HEK293 (cell line): ENCODE data around the gene ZNF488.

Source experiments
- CTCF ChIA-PET: fragments of 350-600 bp; formaldehyde crosslinking; extraction: SDS; loops from one replicate; lab custom pipeline; 2021; ENCODE audit warnings: antibody characterized with exemption; lab: Yijun Ruan, JAX
- POLR2A ChIA-PET: fragments of 300-600 bp; formaldehyde crosslinking; extraction: SDS; loops from one replicate; lab custom pipeline; 2020; ENCODE audit warnings: antibody characterized with exemption, inconsistent platforms; lab: Yijun Ruan, JAX
- H3K27ac ChIP-seq: fragments of 200-500 bp; sonication (Bioruptor generic); 2 replicates; pipeline ENCODE4 v1.5.1; 2014; ENCODE audit warnings: low read depth, low read length, control low read depth, inconsistent platforms; ENCODE audit errors: extremely low read depth
- H3K36me3 ChIP-seq, 2 experiments: fragments of 200-500 bp in 1 of 2; sonication (Bioruptor generic) in 1 of 2; 1 replicate in 1 of 2; 2 replicates in 1 of 2; pipeline ENCODE4 v1.5.1; 2014 to 2017; ENCODE audit warnings: inconsistent platforms in 2 of 2, low read length in 2 of 2; ENCODE audit not compliant: control insufficient read depth in 2 of 2, insufficient read depth in 1 of 2
- H3K4me1 ChIP-seq: fragments of 200-500 bp; sonication (Bioruptor generic); 2 replicates; pipeline ENCODE4 v1.5.1; 2014; ENCODE audit warnings: mild to moderate bottlenecking, low read length, inconsistent platforms; ENCODE audit not compliant: control insufficient read depth, insufficient read depth
- H3K4me3 ChIP-seq: 2 replicates; pipeline ENCODE4 v1.5.1; 2011; ENCODE audit warnings: low read depth, mild to moderate bottlenecking, control low read depth, low read length, moderate library complexity
- H3K9me3 ChIP-seq: fragments of 200-500 bp; sonication (Bioruptor generic); 2 replicates; pipeline ENCODE4 v1.5.1; 2014; ENCODE audit warnings: low read depth, low read length, inconsistent platforms; ENCODE audit not compliant: control insufficient read depth, insufficient read depth
- BCL11B ChIP-seq: fragments of 450-650 bp; formaldehyde crosslinking; IDR thresholded peaks from 2 replicates; pipeline ENCODE4 v1.5.1; 2016; ENCODE audit warnings: low read depth, missing biosample characterization, missing genetic modification characterization
- PRDM2 ChIP-seq: fragments of 450-650 bp; formaldehyde crosslinking; IDR thresholded peaks from 2 replicates; pipeline ENCODE4 v1.5.1; 2016; ENCODE audit warnings: missing biosample characterization, missing genetic modification characterization, borderline replicate concordance
- PRDM6 ChIP-seq: fragments of 450-650 bp; formaldehyde crosslinking; IDR thresholded peaks from 2 replicates; pipeline ENCODE4 v1.5.1; 2017; ENCODE audit warnings: missing biosample characterization, missing genetic modification characterization
- SCRT1 ChIP-seq: fragments of 450-650 bp; formaldehyde crosslinking; IDR thresholded peaks from 2 replicates; pipeline ENCODE4 v1.5.1; 2016; ENCODE audit warnings: missing biosample characterization, missing genetic modification characterization, borderline replicate concordance
- SCRT2 ChIP-seq: fragments of 450-650 bp; formaldehyde crosslinking; IDR thresholded peaks from 2 replicates; pipeline ENCODE4 v1.5.1; 2016; ENCODE audit warnings: missing biosample characterization, missing genetic modification characterization
- SP3 ChIP-seq: fragments of 450-650 bp; formaldehyde crosslinking; IDR thresholded peaks from 2 replicates; pipeline ENCODE4 v1.5.1; 2016; ENCODE audit warnings: missing biosample characterization, missing genetic modification characterization
- ZBTB1 ChIP-seq: fragments of 450-650 bp; formaldehyde crosslinking; IDR thresholded peaks from 2 replicates; pipeline ENCODE4 v1.5.1; 2016; ENCODE audit warnings: missing biosample characterization, missing genetic modification characterization
- ZBTB17 ChIP-seq: fragments of 450-650 bp; formaldehyde crosslinking; IDR thresholded peaks from 2 replicates; pipeline ENCODE4 v1.5.1; 2016; ENCODE audit warnings: missing biosample characterization, missing genetic modification characterization
- ZEB2 ChIP-seq: fragments of 450-650 bp; formaldehyde crosslinking; IDR thresholded peaks from 2 replicates; pipeline ENCODE4 v1.5.1; 2016; ENCODE audit warnings: missing biosample characterization, missing genetic modification characterization
- ZFP69B ChIP-seq: fragments of 450-650 bp; formaldehyde crosslinking; IDR thresholded peaks from 2 replicates; pipeline ENCODE4 v1.5.1; 2016; ENCODE audit warnings: missing biosample characterization, missing genetic modification characterization
- ZNF157 ChIP-seq: fragments of 450-650 bp; formaldehyde crosslinking; IDR thresholded peaks from 2 replicates; pipeline ENCODE4 v1.5.1; 2016; ENCODE audit warnings: missing biosample characterization, missing genetic modification characterization
- ZNF184 ChIP-seq: fragments of 450-650 bp; IDR thresholded peaks from 2 replicates; pipeline ENCODE4 v1.5.1; 2018; ENCODE audit warnings: missing biosample characterization, mild to moderate bottlenecking, missing genetic modification characterization
- ZNF19 ChIP-seq: fragments of 450-650 bp; formaldehyde crosslinking; IDR thresholded peaks from 2 replicates; pipeline ENCODE4; 2016; ENCODE audit warnings: missing biosample characterization, missing genetic modification characterization, low read depth
- ZNF211 ChIP-seq: fragments of 450-650 bp; formaldehyde crosslinking; IDR thresholded peaks from 2 replicates; pipeline ENCODE4 v1.5.1; 2016; ENCODE audit warnings: low read depth, missing biosample characterization, missing genetic modification characterization
- ZNF24 ChIP-seq: fragments of 450-650 bp; formaldehyde crosslinking; IDR thresholded peaks from 2 replicates; pipeline ENCODE4 v1.5.1; 2016; ENCODE audit warnings: missing biosample characterization, missing genetic modification characterization
- ZNF292 ChIP-seq: fragments of 450-650 bp; formaldehyde crosslinking; IDR thresholded peaks from 2 replicates; pipeline ENCODE4 v1.5.1; 2016; ENCODE audit warnings: low read depth, missing biosample characterization, missing genetic modification characterization, borderline replicate concordance
- ZNF324 ChIP-seq: fragments of 450-650 bp; formaldehyde crosslinking; IDR thresholded peaks from 2 replicates; pipeline ENCODE4 v1.5.1; 2016; ENCODE audit warnings: missing biosample characterization, missing genetic modification characterization
- ZNF391 ChIP-seq: fragments of 450-650 bp; formaldehyde crosslinking; IDR thresholded peaks from 2 replicates; pipeline ENCODE4 v1.5.1; 2016; ENCODE audit warnings: low read depth, missing biosample characterization, missing genetic modification characterization, borderline replicate concordance
- ZNF416 ChIP-seq: fragments of 450-650 bp; formaldehyde crosslinking; IDR thresholded peaks from 2 replicates; pipeline ENCODE4 v1.5.1; 2016; ENCODE audit warnings: missing biosample characterization, missing genetic modification characterization
- ZNF449 ChIP-seq: fragments of 450-650 bp; formaldehyde crosslinking; IDR thresholded peaks from 2 replicates; pipeline ENCODE4 v1.5.1; 2017; ENCODE audit warnings: missing biosample characterization, mild to moderate bottlenecking, missing genetic modification characterization, moderate library complexity
- ZNF596 ChIP-seq: fragments of 450-650 bp; IDR thresholded peaks from 2 replicates; pipeline ENCODE4 v1.5.0; 2018; ENCODE audit warnings: missing biosample characterization, mild to moderate bottlenecking, missing genetic modification characterization, moderate library complexity
- ZNF610 ChIP-seq: fragments of 450-650 bp; formaldehyde crosslinking; IDR thresholded peaks from 2 replicates; pipeline ENCODE4 v1.5.1; 2016; ENCODE audit warnings: missing biosample characterization, missing genetic modification characterization, borderline replicate concordance
- ZNF707 ChIP-seq: fragments of 450-650 bp; formaldehyde crosslinking; IDR thresholded peaks from 2 replicates; pipeline ENCODE4 v1.5.1; 2016; ENCODE audit warnings: missing biosample characterization, missing genetic modification characterization
- ZNF791 ChIP-seq: fragments of 450-650 bp; formaldehyde crosslinking; IDR thresholded peaks from 2 replicates; pipeline ENCODE4 v1.5.1; 2016; ENCODE audit warnings: missing biosample characterization, missing genetic modification characterization
- ZNF830 ChIP-seq: fragments of 450-650 bp; IDR thresholded peaks from 2 replicates; pipeline ENCODE4 v1.5.0; 2018; ENCODE audit warnings: missing biosample characterization, missing genetic modification characterization, low read depth, mild to moderate bottlenecking, moderate library complexity
- ZNF843 ChIP-seq: fragments of 450-650 bp; formaldehyde crosslinking; IDR thresholded peaks from 2 replicates; pipeline ENCODE4 v1.5.1; 2016; ENCODE audit warnings: missing biosample characterization, missing genetic modification characterization

The ZNF488 gene

GRCh38 chr10:47359101-47359500 is 25.0 kb downstream of the ZNF488 start:
- Histone ChIP-seq H3K4me3 (no peak overlapping the region), H3K4me1 (no peaks in the 10 kb centered on the region), H3K36me3 (no peaks in the 10 kb centered on the region), H3K27ac (no peak overlapping the region), H3K9me3 (no peaks in the 10 kb centered on the region)
- ChIA-PET CTCF (interaction anchor here (1.1 to 1.9 kb wide), 2 partner anchors 27 to 45 kb away, joined by 3 to 4 read pairs; no protein-coding TSS in a partner anchor), POLR2A (no interaction called here)
- TF ChIP-seq ZNF24 (no peak), ZNF707 (tag by site-specific recombination) (no peak), ZNF292 (tag by site-specific recombination) (no peak), ZNF19 (tag by site-specific recombination) (no peak), ZBTB1 (no peak), ZNF211 (tag by site-specific recombination) (no peak), ZFP69B (tag by site-specific recombination) (no peak), ZNF416 (tag by site-specific recombination) (no peak), PRDM6 (tag by site-specific recombination) (no peak), SP3 (tag by site-specific recombination) (no peak), ZNF610 (no peak), ZNF324 (tag by site-specific recombination) (no peak), BCL11B (tag by site-specific recombination) (no peak), ZNF157 (no peak), ZNF843 (no peak), ZNF791 (tag by site-specific recombination) (no peak)

GRCh38 chr10:47358457-47358856 is 25.6 kb downstream of the ZNF488 start:
- Histone ChIP-seq H3K36me3 (no peaks in the 10 kb centered on the region), H3K27ac (no peak overlapping the region), H3K4me3 (no peak overlapping the region), H3K4me1 (no peaks in the 10 kb centered on the region), H3K9me3 (no peaks in the 10 kb centered on the region)
- peak; percentile 64 for TF ChIP-seq SCRT2 (tag by site-specific recombination)
- TF ChIP-seq ZBTB17 (tag by site-specific recombination), result no peak
- CTCF ChIA-PET, result interaction anchor here (1.1 to 1.9 kb wide), 3 partner anchors 11 to 46 kb away, joined by 3 to 4 read pairs (median 3); no protein-coding TSS in a partner anchor
- POLR2A ChIA-PET, result no interaction called here

GRCh38 chr10:47357911-47358310 is 26.2 kb downstream of the ZNF488 start:
- no peaks in the 10 kb centered on the region for H3K4me1 ChIP-seq
- no peak overlapping the region for H3K27ac ChIP-seq
- no peaks in the 10 kb centered on the region for H3K36me3 ChIP-seq
- POLR2A ChIA-PET, result no interaction called here
- H3K9me3 ChIP-seq, result no peaks in the 10 kb centered on the region
- CTCF ChIA-PET, result interaction anchor here (1.1 to 1.9 kb wide), 3 partner anchors 10 to 333 kb away, joined by 3 to 4 read pairs (median 4); no protein-coding TSS in a partner anchor
- no peak overlapping the region for H3K4me3 ChIP-seq
- TF ChIP-seq ZNF830 (tag by site-specific recombination), result no peak
- TF ChIP-seq PRDM2 (tag by site-specific recombination), result no peak
- TF ChIP-seq ZNF596 (tag by site-specific recombination), result no peak
- TF ChIP-seq ZNF449 (tag by site-specific recombination), result no peak
- TF ChIP-seq ZNF391 (tag by site-specific recombination), result no peak
- no peak for TF ChIP-seq ZEB2 (tag by site-specific recombination)
- no peak for TF ChIP-seq ZNF184 (tag by site-specific recombination)
- TF ChIP-seq SCRT1 (tag by site-specific recombination), result no peak
